GM10248 (cell line): ENCODE measurements around the gene PON1.

Experiments used
- CTCF ChIA-PET: fragments of 300-600 bp; sonication (Branson Sonifier 250); formaldehyde crosslinking; extraction: SDS; loops from one replicate; lab custom pipeline; 2021; ENCODE audit warnings: antibody characterized with exemption; lab: Yijun Ruan, JAX
- POLR2A ChIA-PET: fragments of 350-650 bp; sonication (Branson Sonifier 250); formaldehyde crosslinking; extraction: SDS; loops from one replicate; lab custom pipeline; 2020; ENCODE audit warnings: antibody characterized with exemption; lab: Yijun Ruan, JAX
- DNase-seq: peaks from one replicate; pipeline ENCODE4 v3.0.0; 2012; ENCODE audit errors: extremely low spot score
- TF ChIP-seq, protein P1 (sequence below): IDR thresholded peaks from 2 replicates; pipeline ENCODE4 v1.5.1; 2012; ENCODE audit warnings: mild to moderate bottlenecking, low read depth; ENCODE audit errors: extremely low read depth, missing control alignments, control extremely low read depth

PON1 gene

DNA sequence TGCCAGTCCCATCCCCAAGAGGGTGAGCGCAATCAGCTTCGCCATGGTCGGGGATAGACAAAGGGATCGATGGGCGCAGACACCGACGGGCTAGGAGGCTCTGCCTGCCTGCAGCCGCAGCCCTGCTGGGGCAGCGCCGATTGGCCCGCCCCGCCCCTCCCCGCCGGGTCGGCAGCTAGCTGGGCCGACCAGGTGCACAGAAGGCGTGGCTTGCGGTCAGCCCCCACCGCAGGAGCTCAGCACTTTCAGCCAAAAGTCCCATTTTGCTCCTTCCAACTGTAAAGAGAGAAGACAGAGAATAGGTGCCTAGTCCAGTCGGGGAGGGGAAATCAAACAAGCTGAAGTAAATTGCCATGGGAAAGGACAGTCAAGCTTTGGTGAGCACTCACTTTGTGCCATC lies at the start of gene PON1:
Gene PON1, minus strand, starts transcription at position 102 of the 400 bp plus-strand sequence. Its CDS starts 57 bp downstream, at position 45.
- TF ChIP-seq, protein P1, sequence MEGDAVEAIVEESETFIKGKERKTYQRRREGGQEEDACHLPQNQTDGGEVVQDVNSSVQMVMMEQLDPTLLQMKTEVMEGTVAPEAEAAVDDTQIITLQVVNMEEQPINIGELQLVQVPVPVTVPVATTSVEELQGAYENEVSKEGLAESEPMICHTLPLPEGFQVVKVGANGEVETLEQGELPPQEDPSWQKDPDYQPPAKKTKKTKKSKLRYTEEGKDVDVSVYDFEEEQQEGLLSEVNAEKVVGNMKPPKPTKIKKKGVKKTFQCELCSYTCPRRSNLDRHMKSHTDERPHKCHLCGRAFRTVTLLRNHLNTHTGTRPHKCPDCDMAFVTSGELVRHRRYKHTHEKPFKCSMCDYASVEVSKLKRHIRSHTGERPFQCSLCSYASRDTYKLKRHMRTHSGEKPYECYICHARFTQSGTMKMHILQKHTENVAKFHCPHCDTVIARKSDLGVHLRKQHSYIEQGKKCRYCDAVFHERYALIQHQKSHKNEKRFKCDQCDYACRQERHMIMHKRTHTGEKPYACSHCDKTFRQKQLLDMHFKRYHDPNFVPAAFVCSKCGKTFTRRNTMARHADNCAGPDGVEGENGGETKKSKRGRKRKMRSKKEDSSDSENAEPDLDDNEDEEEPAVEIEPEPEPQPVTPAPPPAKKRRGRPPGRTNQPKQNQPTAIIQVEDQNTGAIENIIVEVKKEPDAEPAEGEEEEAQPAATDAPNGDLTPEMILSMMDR, result no peak
- ChIA-PET POLR2A (no interaction called here), CTCF (interaction anchor here (1.2 to 1.3 kb wide), 2 partner anchors 9 to 13 kb away, joined by 3 read pairs; no protein-coding TSS in a partner anchor)
- no peak for DNase-seq

DNA sequence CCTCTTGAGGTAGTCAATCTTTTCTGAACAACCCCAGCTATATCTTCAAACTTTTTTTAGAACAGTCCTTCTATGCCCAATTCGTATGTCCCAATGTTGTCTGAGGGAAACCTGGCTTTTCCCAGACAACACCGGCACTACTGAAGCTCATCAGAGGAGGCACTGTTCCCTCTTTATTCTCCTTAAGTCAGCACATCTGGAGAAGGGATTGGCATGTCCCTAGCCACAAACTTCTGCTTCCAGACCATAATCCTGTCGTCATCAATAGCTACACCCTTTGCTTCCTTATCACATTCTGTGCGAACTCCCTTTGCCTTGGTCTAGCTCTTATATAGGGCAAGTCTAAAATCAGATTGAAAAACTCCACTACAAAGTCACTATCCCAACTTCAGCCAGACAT lies 49.0 kb upstream of the PON1 start:
- ChIA-PET CTCF (interaction anchor here (0.9 kb wide), 1 partner anchor 23 kb away, joined by 4 read pairs; no protein-coding TSS in a partner anchor), POLR2A (no interaction called here)
- DNase-seq, result no peak
- TF ChIP-seq, protein P1, result no peak

DNA sequence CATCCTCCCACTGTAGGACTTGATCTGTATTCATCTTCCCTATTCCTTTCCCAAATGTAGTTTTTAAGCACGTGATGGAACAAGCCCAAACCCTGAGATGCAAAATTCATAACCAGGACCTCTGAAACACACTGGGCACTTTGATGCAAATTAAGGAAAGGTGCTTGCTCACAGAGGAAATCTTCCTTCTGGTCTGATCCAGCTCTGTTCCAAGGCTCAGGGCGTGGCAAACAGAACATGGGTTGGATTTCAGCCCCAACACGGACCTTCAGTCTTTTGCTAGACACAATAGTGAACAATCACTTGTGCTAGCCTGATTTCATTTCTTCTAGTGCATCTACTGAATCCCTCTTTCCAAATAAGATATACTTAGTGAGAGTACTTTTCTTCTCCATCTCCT lies 43.9 kb upstream of the PON1 start:
- TF ChIP-seq, protein P1, result no peak
- CTCF ChIA-PET, result interaction anchor here (0.9 kb wide), 1 partner anchor 108 kb away, joined by 3 read pairs; no protein-coding TSS in a partner anchor
- DNase-seq, result no peak
- POLR2A ChIA-PET, result no interaction called here

DNA sequence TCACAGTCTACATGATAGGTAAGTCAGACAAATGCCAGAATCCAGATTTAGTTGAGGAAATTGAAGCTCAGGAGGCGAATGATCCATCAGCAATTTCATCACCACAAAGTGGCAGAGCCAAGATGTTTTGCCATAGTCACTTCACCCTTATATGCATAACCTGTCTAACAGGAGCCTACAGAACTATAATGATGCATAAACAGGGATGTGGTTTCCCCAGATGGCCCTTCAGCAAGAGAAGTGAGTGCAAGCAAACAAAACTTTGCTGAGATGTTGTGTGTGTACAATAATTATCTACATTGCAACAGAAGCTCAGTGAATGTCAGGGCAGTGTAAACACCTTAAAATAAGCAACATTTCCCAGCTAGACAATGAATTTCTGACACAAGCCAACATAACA lies 43.3 kb upstream of the PON1 start:
- DNase-seq, result no peak
- ChIA-PET POLR2A (no interaction called here), CTCF (interaction anchor here (0.9 kb wide), 1 partner anchor 109 kb away, joined by 3 read pairs; no protein-coding TSS in a partner anchor)
- TF ChIP-seq, protein P1, result no peak

DNA sequence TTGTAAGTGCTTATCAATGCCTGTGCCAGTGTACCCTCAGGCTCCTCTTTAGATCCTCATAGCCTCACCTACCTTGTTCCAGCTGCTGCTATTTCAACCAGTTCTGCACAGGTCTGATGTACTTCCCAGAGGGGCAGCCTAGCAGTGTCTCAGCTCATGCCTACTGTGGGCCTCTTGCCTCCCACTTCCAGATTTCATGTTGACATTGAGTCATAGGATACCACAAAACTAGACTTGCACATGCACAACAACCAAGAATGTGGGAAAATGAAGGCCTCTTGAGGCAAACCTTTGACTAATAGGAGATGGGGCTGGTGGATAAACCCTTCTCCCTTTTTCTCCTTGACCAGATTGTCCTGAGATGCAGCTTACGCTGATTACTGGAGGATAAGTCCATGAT lies 40.8 kb upstream of the PON1 start:
- ChIA-PET CTCF (no interaction called here), POLR2A (no interaction called here)
- DNase-seq, result no peak
- TF ChIP-seq, protein P1, result no peak

DNA sequence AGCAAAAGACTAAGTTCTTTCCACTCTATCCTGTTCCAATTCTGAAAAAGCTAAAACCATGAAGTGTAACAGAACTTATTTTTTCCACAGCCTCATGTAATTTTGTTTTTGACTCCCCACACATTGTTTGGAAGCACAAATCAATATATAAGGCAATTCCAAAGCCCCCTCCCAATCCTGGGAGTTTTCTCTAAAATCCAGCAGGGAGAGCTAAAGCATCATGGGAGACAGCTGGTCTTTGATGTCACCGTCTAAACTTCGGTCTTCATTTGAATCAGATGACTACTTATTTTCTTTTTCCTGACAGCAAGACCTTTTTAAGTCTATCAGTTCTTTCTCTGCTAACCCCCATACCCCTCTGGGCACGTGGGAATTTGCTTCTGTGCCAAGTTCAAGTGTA lies 33.3 kb upstream of the PON1 start:
- TF ChIP-seq, protein P1, result no peak
- POLR2A ChIA-PET, result no interaction called here
- CTCF ChIA-PET, result no interaction called here
- no peak for DNase-seq
